DMS153 (cell line): ENCODE measurements around the gene CNTN6.

Experiments used
- DNase-seq: peaks from one replicate; lab custom pipeline; 2025; lab: John Stamatoyannopoulos, UW

CNTN6 gene

DNA sequence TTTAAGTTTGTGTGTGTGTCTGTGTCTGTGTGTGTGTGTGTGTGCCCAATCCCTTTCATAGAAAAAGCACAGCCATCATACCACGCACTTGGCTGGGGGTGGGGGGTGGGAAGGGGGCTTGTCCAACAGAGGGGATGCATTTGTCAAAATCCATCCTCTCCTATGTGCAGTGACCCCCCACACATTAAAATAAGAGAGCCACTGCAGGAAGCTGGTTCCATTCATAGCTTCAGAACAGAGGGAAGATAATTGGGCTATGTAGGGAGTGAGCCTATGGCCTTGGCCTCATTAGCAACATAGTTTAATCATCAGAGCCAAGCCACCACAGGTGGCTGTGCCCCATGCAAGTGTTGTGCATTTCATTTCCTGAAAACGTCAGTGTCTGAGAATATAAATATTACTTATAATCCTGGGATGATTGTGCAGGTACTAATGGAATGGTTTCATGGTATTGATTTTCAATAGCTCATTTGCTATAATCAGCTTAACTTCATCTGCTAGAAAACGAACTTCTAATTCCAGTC, 330.8 kb downstream of the CNTN6 start:
- no peak for DNase-seq

- DNase-seq, result no peak
These were observed 346.6 kb downstream of the CNTN6 start for GRCh38 chr3:1439395-1439794.

- no peak for DNase-seq
These were observed 349.4 kb downstream of the CNTN6 start for GRCh38 chr3:1442271-1442670.

DNA sequence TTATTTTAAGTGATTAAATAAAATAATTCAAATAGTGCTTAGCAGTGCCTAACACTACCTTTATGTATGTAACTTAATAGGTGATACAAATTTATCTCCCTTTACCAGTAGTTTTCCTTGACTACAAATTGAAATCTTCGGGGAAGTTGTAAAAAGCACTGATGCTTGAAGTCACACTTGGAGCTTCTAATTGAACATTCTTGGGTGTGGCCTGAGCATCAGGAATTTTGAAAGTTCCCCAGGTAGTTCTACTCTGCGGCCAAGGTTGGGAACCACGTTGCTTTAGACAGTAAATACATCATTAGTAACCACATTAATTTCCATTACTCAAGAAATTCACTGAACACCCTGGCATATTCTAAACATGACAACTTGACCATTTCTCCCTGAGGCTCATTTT, 351.4 kb downstream of the CNTN6 start:
- no peak for DNase-seq

GRCh38 chr3:1446531-1446930, 353.7 kb downstream of the CNTN6 start:
- DNase-seq, result no peak

DNA sequence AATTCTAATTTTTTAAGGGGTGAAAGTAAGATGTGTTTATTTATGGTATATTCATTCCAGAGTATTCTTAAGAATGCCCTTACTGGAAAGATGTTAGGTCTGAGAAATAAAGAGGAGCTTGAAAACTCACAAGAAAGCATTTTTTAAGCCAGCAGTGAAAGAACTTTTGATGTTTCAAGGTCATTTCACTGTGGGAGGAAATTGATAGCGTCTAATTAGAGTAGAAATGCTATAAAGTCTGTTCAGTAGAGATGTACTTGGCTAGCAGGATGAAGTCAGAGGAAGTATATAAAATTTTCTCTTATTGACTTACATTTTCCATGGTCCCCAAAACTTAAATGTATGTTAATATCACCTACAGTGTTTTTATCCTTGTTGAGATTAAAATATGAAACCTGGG, 354.6 kb downstream of the CNTN6 start:
- no peak for DNase-seq

DNA sequence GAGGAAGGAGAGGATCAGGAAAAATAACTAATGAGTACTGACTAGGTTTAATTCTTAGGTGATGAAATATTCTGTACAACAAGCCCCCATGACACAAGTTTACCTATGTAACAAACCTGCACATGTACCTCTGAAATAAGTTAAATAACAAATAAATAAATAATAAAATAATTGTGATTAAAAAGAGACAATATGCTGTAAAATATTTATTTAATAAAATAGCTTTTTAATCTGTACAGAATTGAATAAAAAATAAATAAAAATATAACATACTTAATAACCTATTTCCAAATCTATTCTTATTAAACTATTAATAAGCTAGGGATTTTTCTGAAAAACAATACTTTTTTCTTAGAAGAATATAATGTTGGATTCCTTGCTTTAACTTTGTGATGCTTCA, 355.6 kb downstream of the CNTN6 start:
- DNase-seq, result no peak
